AG09309 (cell line): ENCODE data around the gene AZU1.
"Not testable (repeated sequence)": the region's sequence is repeated elsewhere in the genome, so short reads cannot be mapped to it uniquely, and the experiment has no call there.

Experiments
- DNase-seq: peaks from one replicate; pipeline ENCODE4 v3.0.0-alpha.2; 2010; ENCODE audit warnings: low read depth
- H3K4me3 ChIP-seq: 2 replicates; pipeline ENCODE4 v1.5.1; 2011; ENCODE audit warnings: mild to moderate bottlenecking, low read depth, low read length, moderate library complexity; ENCODE audit not compliant: control insufficient read depth
- CTCF ChIP-seq: IDR thresholded peaks from 2 replicates; pipeline ENCODE4 v1.5.1; 2011; ENCODE audit warnings: mild to moderate bottlenecking, low read depth, low read length, inconsistent platforms; ENCODE audit not compliant: insufficient read depth, control insufficient read depth; ENCODE audit errors: missing control alignments

Gene AZU1

GRCh38 chr19:850979-851335, 23.3 kb downstream of the AZU1 start:
- DNase-seq: no peak
- TF ChIP-seq CTCF: no peak
- H3K4me3 ChIP-seq: no peak overlapping the region

- no peak within 1 kb of the TSS for H3K4me3 ChIP-seq
- no peak for TF ChIP-seq CTCF
- no peak for DNase-seq
Measured at GRCh38 chr19:852136-853013, 24.7 kb downstream of the AZU1 start, which contains the start of gene ELANE. TSS of gene ELANE (plus strand) at chr19:852303. CDS start at chr19:852329, 26 bp downstream.

GRCh38 chr19:853014-853585, 25.5 kb downstream of the AZU1 start:
- TF ChIP-seq CTCF: no peak
- H3K4me3 ChIP-seq: no peak overlapping the region
- no peak for DNase-seq

- H3K4me3 ChIP-seq, DNase-seq: not testable (repeated sequence)
Measured at GRCh38 chr19:853614-854220, 26.1 kb downstream of the AZU1 start.

GRCh38 chr19:854549-854948, 26.9 kb downstream of the AZU1 start:
- TF ChIP-seq CTCF: no peak
- no peak overlapping the region for H3K4me3 ChIP-seq
- no peak for DNase-seq

- H3K4me3 ChIP-seq: no peak overlapping the region
- DNase-seq: no peak
- TF ChIP-seq CTCF: no peak
Measured at GRCh38 chr19:855142-855541, 27.5 kb downstream of the AZU1 start.

GRCh38 chr19:855566-856120, 28.0 kb downstream of the AZU1 start:
- no peak for DNase-seq
- H3K4me3 ChIP-seq: no peak overlapping the region
- no peak for TF ChIP-seq CTCF
